Bone marrow (tissue), 2 donors: ENCODE measurements around the gene SPTLC3.
A peak's percentile ranks its signal among the peaks of the same experiment; 100 is the strongest.

Experiments
- DNase-seq, 2 donors: peaks; one replicate each; lab custom pipeline; 2025; lab: John Stamatoyannopoulos, UW

Gene SPTLC3

DNA sequence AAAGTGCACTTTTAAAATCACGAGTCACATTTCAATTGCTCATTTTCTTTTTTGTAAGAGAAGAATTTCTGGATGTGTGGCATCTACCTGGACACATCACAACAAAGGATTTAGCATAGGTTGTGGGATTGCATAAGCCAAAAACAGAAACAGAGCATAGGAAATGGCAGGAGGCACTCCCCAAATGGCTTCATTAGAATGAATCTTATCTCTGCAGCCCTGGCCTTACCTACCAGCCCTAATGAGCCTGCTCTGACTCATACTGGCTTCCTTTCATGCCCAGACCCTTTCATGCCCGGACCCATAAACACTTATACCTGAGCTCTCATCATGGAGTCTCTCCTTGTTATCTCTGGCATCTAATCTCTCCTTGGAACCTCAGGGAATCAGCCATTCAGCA, 23.9 kb upstream of the SPTLC3 start:
- DNase-seq: no peak

DNA sequence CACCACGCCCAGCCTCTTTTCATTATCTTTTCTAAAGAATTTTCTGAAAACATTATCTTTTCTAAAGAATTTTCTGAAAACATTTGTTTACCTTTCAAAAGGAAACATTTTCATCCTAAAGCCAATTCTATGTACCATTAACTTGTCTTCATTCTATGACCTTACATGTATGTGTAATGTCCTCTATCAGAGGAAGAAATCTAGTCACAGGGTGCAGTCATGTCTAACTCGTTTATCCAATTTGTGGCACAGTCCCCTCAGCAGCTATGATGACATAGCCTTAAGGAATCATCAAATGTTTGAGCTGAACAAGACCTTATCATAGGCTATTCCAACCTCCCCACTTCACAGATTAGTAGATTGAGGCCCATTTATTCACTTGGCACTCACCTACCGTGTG, 21.5 kb upstream of the SPTLC3 start:
- DNase-seq: no peak

GRCh38 chr20:12989586-12990115, 19.1 kb upstream of the SPTLC3 start:
- no peak for DNase-seq

- DNase-seq: no peak
Measured at GRCh38 chr20:12997128-12997655, 11.6 kb upstream of the SPTLC3 start.

GRCh38 chr20:12998046-12998445, 10.7 kb upstream of the SPTLC3 start:
- no peak for DNase-seq

DNA sequence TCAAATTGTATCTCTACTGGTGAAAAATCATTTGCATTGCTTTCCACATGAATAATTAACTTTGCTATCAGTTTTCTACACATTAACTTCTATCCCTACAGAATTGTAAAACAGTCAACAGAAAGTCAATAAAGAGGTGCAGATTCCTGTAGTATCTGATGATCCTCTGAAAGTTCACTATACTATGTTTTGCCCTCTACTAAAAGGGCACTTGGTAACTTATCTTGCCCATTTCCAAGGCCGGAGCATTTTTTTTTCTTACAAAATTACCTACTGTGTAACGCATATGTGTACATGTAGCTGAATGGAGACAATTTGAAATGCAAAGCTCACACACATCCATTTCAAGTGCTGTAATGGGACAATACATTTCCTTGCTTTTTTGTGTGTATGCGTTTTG, 9.6 kb upstream of the SPTLC3 start:
- DNase-seq: no peak

- DNase-seq: no peak
Measured at GRCh38 chr20:13002251-13002650, 6.5 kb upstream of the SPTLC3 start.

DNA sequence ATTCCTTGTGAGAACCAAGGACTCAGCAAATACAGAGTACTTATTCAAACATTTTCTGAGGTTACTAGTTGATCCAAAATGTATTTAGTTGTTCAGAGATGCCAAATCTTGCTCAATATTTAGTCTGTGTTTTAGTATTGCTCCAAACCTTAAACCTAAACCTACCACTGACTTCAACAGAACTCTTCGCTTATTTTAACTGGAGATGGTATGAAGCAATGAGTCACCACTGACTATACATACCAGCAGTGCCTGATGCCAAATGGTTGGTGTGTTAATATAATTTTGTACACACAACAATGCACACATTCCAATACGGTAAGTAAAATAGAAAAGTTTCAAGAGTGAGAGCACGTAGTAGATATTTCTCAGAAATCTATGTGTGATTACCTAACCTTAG, 1.9 kb upstream of the SPTLC3 start:
- no peak for DNase-seq

DNA sequence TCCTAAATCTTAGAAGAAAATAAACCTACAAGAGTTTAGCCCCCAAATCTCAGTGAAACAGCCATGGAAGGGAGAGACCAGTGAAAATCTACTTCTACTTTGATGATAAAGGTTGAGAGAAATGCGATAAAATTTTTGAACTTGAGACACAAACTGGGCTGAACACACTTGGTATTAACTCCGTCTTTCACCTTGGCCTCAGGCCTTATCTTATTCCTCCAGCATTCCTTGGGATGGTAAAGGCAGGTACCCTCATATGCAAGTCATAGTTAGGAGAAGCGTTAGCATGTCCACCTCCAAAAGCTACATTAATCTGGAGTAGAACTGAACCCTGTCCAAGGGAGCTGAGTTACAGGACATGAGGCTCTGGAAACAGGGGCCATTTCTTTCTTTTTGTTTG, 1.2 kb upstream of the SPTLC3 start:
- no peak for DNase-seq

- DNase-seq: peak in 1 of 2 donors; percentile 83
Measured at GRCh38 chr20:13009682-13010406, 1.1 kb downstream of the SPTLC3 start.

- no peak for DNase-seq
Measured at GRCh38 chr20:13012886-13013285, 4.1 kb downstream of the SPTLC3 start.

- no peak for DNase-seq
Measured at GRCh38 chr20:13013411-13013810, 4.6 kb downstream of the SPTLC3 start.

DNA sequence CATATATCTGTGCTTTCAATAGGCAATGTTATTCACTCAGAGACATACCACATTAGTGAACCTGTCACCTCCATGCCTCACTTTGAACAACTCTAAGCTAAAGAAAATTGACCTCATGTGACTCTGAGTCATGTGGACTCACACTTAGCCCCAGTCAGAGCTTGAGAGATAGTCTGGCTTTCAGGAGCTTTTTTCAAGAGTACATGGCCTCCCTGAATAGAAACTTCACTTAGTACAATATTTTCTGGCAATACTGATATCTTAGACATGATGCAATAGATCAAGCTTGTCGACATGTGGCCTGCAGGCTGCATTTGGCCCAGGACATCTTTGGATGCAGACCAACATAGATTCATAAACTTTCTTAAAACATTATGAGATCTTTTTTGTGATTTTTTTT, 8.5 kb downstream of the SPTLC3 start:
- DNase-seq: no peak

DNA sequence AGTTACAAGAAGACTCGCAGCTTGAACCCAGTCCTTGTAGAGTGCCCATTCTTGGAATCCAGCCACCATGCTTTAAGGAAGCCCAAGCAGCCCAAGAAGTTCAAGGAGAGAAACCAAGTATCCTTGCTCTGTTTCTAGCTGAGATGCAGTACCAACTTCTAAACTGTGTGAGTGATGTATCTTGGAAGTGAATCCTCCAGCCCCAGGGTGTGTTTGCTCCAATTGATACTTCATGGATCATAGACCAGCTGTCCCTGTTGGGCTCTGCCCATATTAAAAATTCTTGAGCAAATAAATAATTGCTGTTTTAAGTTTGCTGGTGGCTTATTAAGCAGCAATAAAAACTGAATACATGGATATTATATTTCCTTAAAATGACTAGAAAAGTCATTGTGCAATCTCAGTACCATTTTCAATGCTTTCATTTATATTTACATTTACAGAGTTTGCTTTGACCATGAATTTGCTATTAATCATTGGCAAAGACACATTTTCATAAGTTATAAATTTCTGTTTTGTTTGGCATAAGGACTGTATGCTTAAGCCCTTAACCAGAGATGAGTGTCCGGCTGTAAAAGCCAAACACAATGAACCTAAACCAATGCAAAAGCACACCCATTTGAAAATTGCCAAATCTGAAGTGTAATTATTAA, 9.2 kb downstream of the SPTLC3 start:
- DNase-seq: no peak

DNA sequence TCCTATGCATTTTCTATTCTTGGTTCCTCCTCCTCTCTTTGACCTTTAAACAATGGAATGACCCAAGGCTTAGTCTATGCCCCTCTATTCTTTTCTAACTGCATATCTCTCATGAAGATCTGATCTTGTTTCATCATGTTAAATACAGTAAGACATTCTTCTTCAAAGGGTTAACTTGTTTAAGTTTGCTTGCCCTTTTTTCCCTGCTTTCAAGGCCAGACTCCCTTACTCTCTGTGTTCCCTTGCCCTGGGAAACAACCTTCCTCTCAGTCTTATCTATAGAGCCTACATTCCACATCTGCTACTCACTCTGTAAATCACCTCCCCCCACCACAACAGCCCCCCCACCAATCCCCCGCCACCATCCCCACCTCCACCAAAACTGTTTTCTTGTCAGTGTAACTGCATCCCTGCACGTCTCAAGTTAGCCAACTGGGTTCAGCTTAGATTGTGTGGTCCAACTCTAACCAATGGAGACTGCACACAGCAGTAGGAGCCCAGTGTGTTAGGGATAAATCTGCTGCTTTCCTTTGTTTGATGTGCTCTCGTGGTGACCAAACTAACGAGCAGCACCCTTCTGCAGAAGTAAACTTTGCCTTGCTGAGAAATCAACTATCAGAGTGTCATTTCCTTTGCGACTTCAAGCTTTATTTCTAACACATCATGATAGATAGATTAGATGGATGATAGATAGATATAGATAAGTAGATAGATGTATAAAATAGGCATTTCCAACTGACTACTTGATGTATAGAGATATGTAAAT, 12.6 kb downstream of the SPTLC3 start:
- no peak for DNase-seq

- DNase-seq: no peak
Measured at GRCh38 chr20:13022401-13023155, 13.8 kb downstream of the SPTLC3 start.

DNA sequence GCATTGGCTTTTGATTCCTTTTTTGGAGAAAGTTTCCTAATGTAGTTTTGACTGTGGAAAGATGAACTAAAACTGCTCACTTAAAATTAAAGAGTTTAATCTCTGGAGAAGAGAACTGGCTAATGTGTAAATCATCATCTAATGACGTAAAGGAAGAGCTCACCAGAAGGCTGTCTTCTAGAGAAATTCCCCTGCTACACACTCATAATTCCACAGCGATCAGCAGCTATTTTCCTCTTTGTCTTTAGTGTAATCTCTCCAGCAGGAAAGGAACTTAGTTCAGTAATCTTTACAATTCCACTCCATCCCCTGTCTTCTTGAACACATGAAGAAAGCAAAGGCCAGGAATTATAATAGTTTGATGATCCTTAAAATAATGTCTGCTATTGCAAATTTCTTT, 15.8 kb downstream of the SPTLC3 start:
- no peak for DNase-seq

GRCh38 chr20:13025181-13025580, 16.4 kb downstream of the SPTLC3 start:
- DNase-seq: no peak

DNA sequence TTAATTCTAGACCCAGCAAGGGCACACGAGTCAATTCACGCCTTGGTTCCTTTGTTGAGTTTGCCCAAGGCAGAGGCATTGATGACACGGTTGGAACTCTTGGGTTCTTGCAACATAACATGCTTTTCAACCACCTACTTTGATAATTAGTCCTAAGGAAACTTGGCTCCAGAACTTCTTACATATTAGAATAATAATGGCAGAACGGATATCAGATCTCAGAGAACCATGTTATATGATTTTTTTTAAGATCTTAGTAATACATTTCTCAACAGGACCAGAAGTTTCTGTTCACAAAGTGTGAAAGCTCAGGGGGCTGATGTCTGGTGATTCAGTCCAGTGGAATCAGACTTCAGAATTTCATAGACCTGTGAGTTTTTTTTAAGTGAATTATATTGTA, 19.2 kb downstream of the SPTLC3 start:
- no peak for DNase-seq

DNA sequence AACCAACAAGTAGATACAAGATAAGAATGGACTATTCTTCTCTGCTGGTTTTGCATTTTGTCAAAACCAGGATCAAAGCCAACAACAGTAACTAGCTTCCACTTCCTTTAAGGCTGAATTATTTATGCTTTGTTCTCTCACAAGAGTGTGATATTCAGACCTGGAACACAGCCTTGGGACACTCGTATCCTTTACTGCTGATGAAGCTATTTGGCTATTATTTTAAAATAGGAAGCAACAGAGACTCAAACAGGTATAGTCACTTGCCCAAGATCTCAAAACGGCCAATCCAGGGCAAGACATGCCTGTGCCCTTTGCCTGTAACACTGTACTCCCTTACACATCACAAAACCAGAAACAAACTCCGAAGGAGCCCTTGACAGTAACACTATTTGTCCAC, 19.9 kb downstream of the SPTLC3 start:
- no peak for DNase-seq

- no peak for DNase-seq
Measured at GRCh38 chr20:13029687-13030375, 21.1 kb downstream of the SPTLC3 start.
